Heart left ventricle (tissue), 16 donors: ENCODE data around the gene SEMA6A. TPM values are rescaled to one million over a fixed set of nuclear protein-coding genes. Genes with fewer than 3 reads are reported as not detected.

ENCODE experiments used
- ATAC-seq, 4 donors: fragments of 200-7000 bp; cut with Tn5 transposase; one replicate each; pipeline ENCODE4 v1.9.1; 2020 to 2022; ENCODE audit warnings: moderate library complexity in 4 of 4, mild to moderate bottlenecking in 3 of 4, moderate number of reproducible peaks in 1 of 4
- DNase-seq, 5 donors: peaks; one replicate each; pipeline ENCODE4 v3.0.0-alpha.2; 2020
- H3K27ac ChIP-seq, 12 donors: fragments of 200-600 bp; sonication (generic) in 4 of 12; one replicate each; pipeline versions ENCODE4 v1.5.0 to v1.8.0; 2016 to 2022; ENCODE audit warnings: mild to moderate bottlenecking in 2 of 12
- H3K27me3 ChIP-seq, 9 donors: fragments of 200-600 bp; sonication (generic) in 2 of 9; one replicate each; pipeline versions ENCODE4 v1.5.1 to v1.8.0; 2016 to 2022; ENCODE audit warnings: mild to moderate bottlenecking in 3 of 9
- H3K36me3 ChIP-seq, 9 donors: fragments of 200-600 bp; sonication (generic) in 2 of 9; one replicate each; pipeline versions ENCODE4 v1.5.0 to v1.8.0; 2018 to 2022; ENCODE audit warnings: mild to moderate bottlenecking in 2 of 9
- H3K4me1 ChIP-seq, 12 donors: fragments of 200-600 bp; sonication (generic) in 4 of 12; one replicate each; pipeline versions ENCODE4 v1.5.0 to v1.8.0; 2016 to 2022; ENCODE audit warnings: mild to moderate bottlenecking in 3 of 12
- H3K4me3 ChIP-seq, 12 donors: fragments of 200-600 bp; sonication (generic) in 4 of 12; one replicate each; pipeline versions ENCODE4 v1.5.0 to v1.8.0; 2017 to 2022; ENCODE audit warnings: mild to moderate bottlenecking in 9 of 12, moderate library complexity in 4 of 12
- H3K9me3 ChIP-seq, 12 donors: fragments of 200-600 bp; sonication (generic) in 4 of 12; one replicate each; pipeline versions ENCODE4 v1.5.0 to v1.8.0; 2016 to 2022; ENCODE audit warnings: mild to moderate bottlenecking in 1 of 12
- POLR2A ChIP-seq, 2 donors: fragments of 450-650 bp; IDR thresholded peaks; one replicate each; pipeline ENCODE4 v1.6.1; 2017; ENCODE audit warnings: antibody characterized with exemption in 2 of 2, mild to moderate bottlenecking in 2 of 2, moderate library complexity in 2 of 2
- WGBS, 4 donors: extraction: QIAGEN DNeasy Blood & Tissue Kit in 2 of 4; methylation state at CpG; one replicate each; pipeline versions ENCODE4 v1.1.5 to v1.1.7; 2013 to 2018; 5-methylcytosine and 5-hydroxymethylcytosine counted together
- intact Hi-C, 10 donors: fragments of 100-400 bp; cut with DNase I; formaldehyde crosslinking; loops; one replicate each; pipeline versions ENCODE4 v1.11.1 to v1.14.2; 2022
- polyA plus RNA-seq, 2 donors: library from polyadenylated mRNA; stranded (reverse); fragments of 200-250 nt; gene quantifications; one replicate each; pipeline ENCODE4 v1.2.3, GENCODE V29; 2013
- total RNA-seq, 9 donors: library from RNA; depleted of rRNA in 2 of 9; stranded (reverse); fragments of >200 nt in 2 of 9; fragmentation: NEBNext Ultra II Directional in 3 of 9; extraction: Animal tissue kit (Norgen Biotek cat#: 25700) in 3 of 9; gene quantifications; one replicate each; pipeline versions ENCODE4 v1.1.0 to v1.2.4, GENCODE V29; 2016 to 2023
- TF ChIP-seq, protein P1 (sequence below), 12 donors: fragments of 200-600 bp; sonication (generic) in 4 of 12; IDR thresholded peaks; one replicate each; pipeline versions ENCODE4 v1.5.0 to v1.8.0; 2018 to 2022; ENCODE audit warnings: antibody characterized with exemption in 12 of 12, mild to moderate bottlenecking in 5 of 12
- donor health status: ischemic (EF 13 %, LVEDD 7.1; RV severe dilation, severe dysfunction).
- donor health status: healthy with polysubstance abuse.
- donor health status: DM: no; HTN: yes; CAD: no.
- donor health status: DM: no; HTN: no; CAD: no.
- donor health status: ischemic (EF 25% LVEDD 6.9; RV normal size, moderate dysfunction).
- donor health status: ischemic (EF 25% LVEDD 5.7; RV mildly dilated, moderate dysfunction).
- donor health status: healthy.
- donor health status: DM: yes; HTN: yes; CAD: no.
- donor health status: ischemic (EF 35%, LVEDD 5.7; RV mildly dilated, moderate dysfunction).
- donor health status: nonischemic (EF 11% LVEDD 7.7; RV severe dilation, severe dysfunction).
- donor health status: DM: yes; HTN: yes; CAD: no.
- donor health status: PGD.
- donor health status: ischemic (EF 29% LVEDD 5.4; RV normal size, mild dysfunction).
- donor health status: nonischemic (EF 23%, LVEDD 6.1; RV moderate dilation, normal function).

SEMA6A gene
- total and polyA plus RNA-seq, 11 donors = 2.2 to 12.7 (median 6.3) TPM

DNA sequence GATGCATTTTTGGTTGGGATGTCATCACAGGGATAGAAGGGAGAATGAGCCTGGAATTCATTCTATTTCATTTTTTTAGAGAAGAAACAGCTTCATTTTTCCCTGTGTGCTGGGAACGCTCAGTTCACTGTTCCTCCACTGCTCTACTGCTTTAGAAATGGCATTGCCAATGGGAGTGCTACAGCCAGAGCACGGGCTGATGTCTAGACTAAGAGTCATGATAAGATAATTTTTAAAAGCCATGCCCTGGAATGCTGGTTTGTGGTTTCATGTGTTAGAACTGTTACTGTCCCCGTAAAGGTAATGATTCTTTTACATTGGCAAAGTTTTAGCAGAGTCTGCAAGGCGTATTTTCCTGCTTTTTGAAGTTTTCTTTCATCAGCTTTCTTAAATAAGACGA, 119.6 kb downstream of the SEMA6A start:
- TF ChIP-seq POLR2A (IDR thresholded peaks at IDR 0.05) = no peak
- peak overlapping the region in 5 of 12 donors; percentile 5 to 44 (median 21) for H3K27ac ChIP-seq
- peaks cover 0 to 11% (median 0%) of the 10 kb centered on the region in 9 donors for H3K36me3 ChIP-seq
- H3K9me3 ChIP-seq = no peaks in the 10 kb centered on the region
- intact Hi-C loops = no loop called here
- no peak for DNase-seq
- H3K4me1 ChIP-seq = peaks cover 0 to 31% (median 15%) of the 10 kb centered on the region in 12 donors
- peak; percentile 59 to 80 (median 74) for ATAC-seq
- no peak overlapping the region for H3K4me3 ChIP-seq
- 52 to 57% (median 55%) methylated on average over 5 of the region's 5 CpGs for WGBS, 4 donors
- H3K27me3 ChIP-seq = no peaks in the 10 kb centered on the region

DNA sequence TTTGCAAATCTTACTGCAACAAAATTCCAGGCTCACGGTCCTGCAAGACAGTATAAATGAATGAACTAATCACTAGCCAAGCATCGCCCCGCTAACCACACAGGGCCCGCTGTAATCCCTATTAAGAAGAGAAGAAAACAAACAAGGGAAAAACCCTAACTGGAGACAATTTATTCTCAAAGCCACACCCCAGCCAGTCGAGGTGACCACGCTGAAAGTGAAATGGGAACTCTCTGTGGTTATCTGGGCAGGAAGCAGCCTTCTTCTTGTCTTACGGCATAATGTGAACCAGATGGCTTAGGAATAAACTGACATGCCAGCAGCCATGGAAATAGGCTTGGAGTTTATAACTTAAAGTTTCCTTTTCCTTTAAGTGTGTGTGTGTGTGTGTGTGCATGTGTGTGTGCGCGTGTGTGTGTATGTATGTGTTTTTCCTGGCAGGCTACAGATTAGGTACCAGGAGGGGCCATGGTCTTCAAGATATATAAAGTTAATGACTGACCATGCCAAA, 120.2 kb downstream of the SEMA6A start:
- H3K27me3 ChIP-seq = no peaks in the 10 kb centered on the region
- peak overlapping the region in 5 of 12 donors; percentile 5 to 44 (median 21) for H3K27ac ChIP-seq
- ATAC-seq (peak; percentile 61 to 86 (median 83)), DNase-seq (peak in 2 of 5 donors; percentile 20 to 38)
- peaks cover 0 to 13% (median 0%) of the 10 kb centered on the region in 9 donors for H3K36me3 ChIP-seq
- WGBS, 4 donors = 26 to 42% (median 36%) methylated on average over 9 of the region's 9 CpGs
- peaks cover 0 to 31% (median 15%) of the 10 kb centered on the region in 12 donors for H3K4me1 ChIP-seq
- intact Hi-C loops = no loop called here
- H3K9me3 ChIP-seq = no peaks in the 10 kb centered on the region
- TF ChIP-seq POLR2A (IDR thresholded peaks at IDR 0.05) = no peak
- TF ChIP-seq, protein P1, sequence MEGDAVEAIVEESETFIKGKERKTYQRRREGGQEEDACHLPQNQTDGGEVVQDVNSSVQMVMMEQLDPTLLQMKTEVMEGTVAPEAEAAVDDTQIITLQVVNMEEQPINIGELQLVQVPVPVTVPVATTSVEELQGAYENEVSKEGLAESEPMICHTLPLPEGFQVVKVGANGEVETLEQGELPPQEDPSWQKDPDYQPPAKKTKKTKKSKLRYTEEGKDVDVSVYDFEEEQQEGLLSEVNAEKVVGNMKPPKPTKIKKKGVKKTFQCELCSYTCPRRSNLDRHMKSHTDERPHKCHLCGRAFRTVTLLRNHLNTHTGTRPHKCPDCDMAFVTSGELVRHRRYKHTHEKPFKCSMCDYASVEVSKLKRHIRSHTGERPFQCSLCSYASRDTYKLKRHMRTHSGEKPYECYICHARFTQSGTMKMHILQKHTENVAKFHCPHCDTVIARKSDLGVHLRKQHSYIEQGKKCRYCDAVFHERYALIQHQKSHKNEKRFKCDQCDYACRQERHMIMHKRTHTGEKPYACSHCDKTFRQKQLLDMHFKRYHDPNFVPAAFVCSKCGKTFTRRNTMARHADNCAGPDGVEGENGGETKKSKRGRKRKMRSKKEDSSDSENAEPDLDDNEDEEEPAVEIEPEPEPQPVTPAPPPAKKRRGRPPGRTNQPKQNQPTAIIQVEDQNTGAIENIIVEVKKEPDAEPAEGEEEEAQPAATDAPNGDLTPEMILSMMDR (IDR thresholded peaks at IDR 0.05) = no peak
- peak overlapping the region in 4 of 12 donors; percentile 5 to 22 (median 10) for H3K4me3 ChIP-seq

DNA sequence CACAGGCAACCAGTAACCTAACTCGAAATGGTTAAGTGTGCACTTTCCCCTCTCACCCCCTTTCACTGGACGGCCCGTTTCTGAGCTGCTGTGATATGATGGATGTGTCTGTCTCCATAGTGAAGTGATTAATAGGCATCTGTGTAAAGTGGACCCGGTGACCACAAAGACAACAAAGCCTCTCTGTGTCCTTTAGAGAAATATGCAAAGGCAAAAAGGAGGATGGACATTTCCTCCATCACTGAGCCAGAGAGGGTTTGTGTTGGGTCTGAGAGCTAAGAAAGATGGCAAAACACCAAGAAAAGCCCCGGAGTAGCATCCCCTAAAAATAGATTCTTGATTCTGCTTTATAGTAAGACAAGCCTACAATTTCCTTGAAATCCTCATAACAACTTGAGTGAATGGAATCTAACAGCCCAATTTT, 120.6 kb downstream of the SEMA6A start:
- Histone ChIP-seq H3K4me3 (peak overlapping the region in 2 of 12 donors; percentile 5 to 22), H3K27ac (peak overlapping the region in 2 of 12 donors; percentile 17 to 21), H3K27me3 (no peaks in the 10 kb centered on the region), H3K36me3 (peaks cover 0 to 13% (median 0%) of the 10 kb centered on the region in 9 donors), H3K4me1 (peaks cover 0 to 31% (median 15%) of the 10 kb centered on the region in 12 donors), H3K9me3 (no peaks in the 10 kb centered on the region)
- ATAC-seq = peak in 1 of 4 donors; percentile 31
- no peak for DNase-seq
- no peak for TF ChIP-seq POLR2A (IDR thresholded peaks at IDR 0.05)
- TF ChIP-seq, protein P1 (IDR thresholded peaks at IDR 0.05) = no peak
- 36 to 46% (median 39%) methylated on average over 5 of the region's 5 CpGs for WGBS, 4 donors
- intact Hi-C loops = no loop called here

DNA sequence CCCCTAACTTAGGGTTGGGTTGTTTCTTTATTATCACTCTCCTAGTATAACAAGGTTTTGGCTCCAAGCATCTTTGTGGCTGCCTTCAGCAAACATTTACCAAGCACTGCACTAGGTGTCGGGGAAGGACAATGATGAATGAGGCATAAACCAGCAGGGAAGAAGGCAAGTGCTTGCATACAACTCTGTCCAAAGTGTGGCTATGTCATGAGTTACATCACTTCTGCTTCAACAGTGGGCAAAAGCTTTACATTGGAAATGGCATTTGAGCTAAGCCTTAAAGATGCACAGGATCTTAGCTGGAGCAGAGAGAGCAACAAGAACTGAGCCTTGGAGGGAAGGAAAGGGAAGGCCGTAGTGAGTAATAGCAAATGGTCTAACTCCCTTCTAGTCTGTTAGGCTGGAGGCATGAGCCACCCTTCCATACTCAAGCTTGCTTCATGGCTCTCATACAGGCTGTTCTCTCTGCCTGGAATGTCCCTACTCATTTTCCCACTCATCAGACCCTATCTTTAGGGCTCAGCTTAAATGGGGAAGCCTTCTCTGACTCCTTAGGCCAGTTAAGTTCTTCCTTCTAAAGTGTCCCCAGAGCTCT, 121.8 kb downstream of the SEMA6A start:
- H3K27ac ChIP-seq = no peak overlapping the region
- no peak for TF ChIP-seq POLR2A (IDR thresholded peaks at IDR 0.05)
- TF ChIP-seq, protein P1 (IDR thresholded peaks at IDR 0.05) = no peak
- ATAC-seq = no peak
- WGBS, 4 donors = 95 to 99% (median 97%) methylated on average over 2 of the region's 2 CpGs
- DNase-seq = no peak
- no peaks in the 10 kb centered on the region for H3K9me3 ChIP-seq
- H3K27me3 ChIP-seq = no peaks in the 10 kb centered on the region
- H3K4me1 ChIP-seq = peaks cover 0 to 31% (median 15%) of the 10 kb centered on the region in 12 donors
- H3K36me3 ChIP-seq = peaks cover 0 to 15% (median 0%) of the 10 kb centered on the region in 9 donors
- H3K4me3 ChIP-seq = no peak overlapping the region
- intact Hi-C loops = no loop called here
